H1 (cell line): ENCODE measurements around the gene FRY. TPM values are rescaled to one million over a fixed set of nuclear protein-coding genes. Genes with fewer than 3 reads are reported as not detected.

Experiments used
- CTCF ChIA-PET: fragments of 300-600 bp; sonication (Branson Sonifier 250); formaldehyde crosslinking; loops from one replicate; lab custom pipeline; 2021; ENCODE audit not compliant: partially characterized antibody; lab: Charles Lee
- POLR2A ChIA-PET: fragments of 300-600 bp; sonication (Branson Sonifier 250); formaldehyde crosslinking; loops from one replicate; lab custom pipeline; 2021; ENCODE audit warnings: inconsistent platforms; ENCODE audit not compliant: partially characterized antibody; lab: Charles Lee
- DNase-seq, 2 experiments: peaks; one replicate each; pipeline versions ENCODE4 v3.0.0 to v3.0.0-alpha.2; 2010 to 2022; ENCODE audit warnings: low spot score in 2 of 2, low read depth in 1 of 2, mixed read lengths in 1 of 2
- FAIRE-seq: peaks from 2 replicates; lab custom pipeline; 2011; peaks lifted over from hg19 to GRCh38; lab: Jason Lieb, UNC
- H2AFZ ChIP-seq: 2 replicates; pipeline ENCODE4 v1.8.1; 2012; ENCODE audit warnings: low read length, inconsistent platforms
- H2AK5ac ChIP-seq: 2 replicates; pipeline ENCODE4 v1.6.1; 2013; ENCODE audit warnings: low read depth, low read length
- H2BK120ac ChIP-seq: replicated peaks from 2 replicates; pipeline ENCODE3; 2013; ENCODE audit warnings: low read depth, low read length, inconsistent platforms
- H2BK12ac ChIP-seq: 2 replicates; pipeline ENCODE4 v1.6.1; 2013; ENCODE audit warnings: low read depth, low read length
- H2BK15ac ChIP-seq: 2 replicates; pipeline ENCODE4 v1.6.1; 2013; ENCODE audit warnings: low read length
- H2BK20ac ChIP-seq: 2 replicates; pipeline ENCODE4 v1.6.1; 2013; ENCODE audit warnings: low read length
- H2BK5ac ChIP-seq: 2 replicates; pipeline ENCODE4 v1.6.1; 2013; ENCODE audit warnings: low read depth, low read length
- H3K14ac ChIP-seq: 2 replicates; pipeline ENCODE4 v1.6.1; 2013; ENCODE audit warnings: inconsistent platforms; ENCODE audit not compliant: insufficient read length
- H3K18ac ChIP-seq: 2 replicates; pipeline ENCODE4 v1.6.1; 2013; ENCODE audit warnings: low read length; ENCODE audit errors: extremely low read depth
- H3K23ac ChIP-seq: 2 replicates; pipeline ENCODE4 v1.6.1; 2013; ENCODE audit warnings: inconsistent platforms; ENCODE audit not compliant: insufficient read length
- H3K23me2 ChIP-seq: 2 replicates; pipeline ENCODE4 v1.6.1; 2013; ENCODE audit warnings: low read depth, low read length
- H3K27ac ChIP-seq: 2 replicates; pipeline ENCODE4 v1.6.1; 2011; ENCODE audit warnings: low read depth, low read length, inconsistent platforms
- H3K27me3 ChIP-seq, 4 experiments: replicated peaks in 1 of 4; 1 replicate in 1 of 4; 2 replicates in 3 of 4; pipeline versions ENCODE4 v1.6.1 to v1.8.1; 2011 to 2013; ENCODE audit warnings: low read length in 3 of 4, mild to moderate bottlenecking in 3 of 4, inconsistent platforms in 2 of 4, mixed read lengths in 2 of 4, moderate library complexity in 1 of 4; ENCODE audit not compliant: control insufficient read depth in 3 of 4, insufficient read depth in 3 of 4; ENCODE audit errors: extremely low read depth in 1 of 4
- H3K36me3 ChIP-seq, 4 experiments: 2 replicates each; pipeline versions ENCODE4 v1.6.1 to v1.8.1; 2011 to 2013; ENCODE audit warnings: mild to moderate bottlenecking in 4 of 4, low read length in 3 of 4, moderate library complexity in 2 of 4, control low read depth in 1 of 4, inconsistent platforms in 1 of 4; ENCODE audit not compliant: insufficient read depth in 4 of 4, control insufficient read depth in 2 of 4
- H3K4ac ChIP-seq: replicated peaks from 2 replicates; pipeline ENCODE3; 2013; ENCODE audit warnings: low read length, low read depth, mixed read lengths, inconsistent platforms; ENCODE audit not compliant: insufficient read length
- H3K4me1 ChIP-seq, 4 experiments: replicated peaks in 1 of 4; 1 replicate in 1 of 4; 2 replicates in 3 of 4; pipeline versions ENCODE4 v1.6.1 to v1.8.1; 2011 to 2013; ENCODE audit warnings: low read length in 3 of 4, inconsistent platforms in 2 of 4, mixed read lengths in 1 of 4; ENCODE audit not compliant: insufficient read depth in 4 of 4, control insufficient read depth in 3 of 4
- H3K4me2 ChIP-seq, 2 experiments: 2 replicates each; pipeline versions ENCODE4 v1.6.1 to v1.8.1; 2011 to 2013; ENCODE audit warnings: low read depth in 2 of 2, low read length in 2 of 2, control low read depth in 1 of 2, inconsistent platforms in 1 of 2, mild to moderate bottlenecking in 1 of 2; ENCODE audit not compliant: insufficient read depth in 1 of 2
- H3K4me3 ChIP-seq, 4 experiments: fragments of 200-600, 300-600 bp in 1 of 4; sonication (generic), shearing (Covaris generic), sonication (Bioruptor Twin) in 1 of 4; 2 replicates each; pipeline versions ENCODE4 v1.5.1 to v1.8.1; 2011 to 2016; ENCODE audit warnings: low read length in 4 of 4, low read depth in 3 of 4, control low read depth in 2 of 4, inconsistent platforms in 2 of 4, mild to moderate bottlenecking in 2 of 4, mixed read lengths in 1 of 4, moderate library complexity in 1 of 4; ENCODE audit not compliant: insufficient read depth in 2 of 4; ENCODE audit errors: extremely low read depth in 1 of 4
- H3K56ac ChIP-seq: replicated peaks from 2 replicates; pipeline ENCODE3; 2013; ENCODE audit warnings: low read depth, mild to moderate bottlenecking, mixed read lengths, low read length, inconsistent platforms; ENCODE audit not compliant: insufficient read length
- H3K79me1 ChIP-seq: 2 replicates; pipeline ENCODE4 v1.6.1; 2013; ENCODE audit warnings: low read depth, low read length, control low read depth
- H3K79me2 ChIP-seq, 2 experiments: 2 replicates each; pipeline versions ENCODE4 v1.6.1 to v1.8.1; 2012 to 2013; ENCODE audit warnings: low read length in 2 of 2, mild to moderate bottlenecking in 2 of 2, inconsistent platforms in 1 of 2; ENCODE audit not compliant: insufficient read depth in 2 of 2, control insufficient read depth in 1 of 2
- H3K9ac ChIP-seq, 4 experiments: replicated peaks in 1 of 4; 1 replicate in 1 of 4; 2 replicates in 3 of 4; pipeline versions ENCODE4 v1.6.1 to v1.8.1; 2011 to 2013; ENCODE audit warnings: low read depth in 3 of 4, low read length in 3 of 4, control low read depth in 2 of 4, mild to moderate bottlenecking in 2 of 4, moderate library complexity in 2 of 4, inconsistent platforms in 1 of 4; ENCODE audit errors: extremely low read depth in 1 of 4
- H3K9me3 ChIP-seq, 2 experiments: 2 replicates each; pipeline versions ENCODE4 v1.6.1 to v1.8.1; 2012 to 2013; ENCODE audit warnings: mild to moderate bottlenecking in 2 of 2, moderate library complexity in 2 of 2, control low read depth in 1 of 2, inconsistent platforms in 1 of 2, low read depth in 1 of 2, low read length in 1 of 2, mixed read lengths in 1 of 2; ENCODE audit not compliant: insufficient read depth in 2 of 2
- H4K20me1 ChIP-seq, 2 experiments: replicated peaks in 1 of 2; 2 replicates each; pipeline versions ENCODE3 to v1.8.1; 2011 to 2013; ENCODE audit warnings: inconsistent platforms in 2 of 2, low read length in 2 of 2, mild to moderate bottlenecking in 1 of 2; ENCODE audit not compliant: insufficient read depth in 2 of 2, control insufficient read depth in 1 of 2
- H4K5ac ChIP-seq: 2 replicates; pipeline ENCODE4 v1.6.1; 2013; ENCODE audit warnings: low read length, low read depth, mixed read lengths, inconsistent platforms; ENCODE audit not compliant: insufficient read length
- H4K8ac ChIP-seq: 2 replicates; pipeline ENCODE4 v1.8.0; 2013; ENCODE audit warnings: mild to moderate bottlenecking, moderate library complexity, low read length, inconsistent platforms; ENCODE audit not compliant: insufficient read depth; ENCODE audit errors: extremely low read depth
- H4K91ac ChIP-seq: replicated peaks from 2 replicates; pipeline ENCODE3; 2013; ENCODE audit warnings: low read length, mixed read lengths, inconsistent platforms; ENCODE audit not compliant: insufficient read length
- TAF7 ChIP-seq: optimal IDR thresholded peaks from 2 replicates; pipeline ENCODE3; 2011; ENCODE audit warnings: low read depth, mild to moderate bottlenecking, inconsistent platforms, low read length, moderate library complexity, borderline replicate concordance
- WGBS, 2 experiments: shearing (Covaris generic) in 1 of 2; methylation state at CpG; one replicate each; pipeline versions ENCODE4 v1.1.6 to v1.1.7; 2013 to 2015; ENCODE audit warnings: low lambda C conversion rate in 2 of 2, mixed read lengths in 2 of 2, inconsistent platforms in 1 of 2, low coverage in 1 of 2, missing lambda C conversion rate in 1 of 2; ENCODE audit not compliant: insufficient replicate concordance in 2 of 2, insufficient coverage in 1 of 2, insufficient read length in 1 of 2; ENCODE audit errors: extremely low coverage in 1 of 2, missing lambda C conversion rate in 1 of 2; 5-methylcytosine and 5-hydroxymethylcytosine counted together
- polyA plus RNA-seq, 7 experiments: library from polyadenylated mRNA; depleted of rRNA in 3 of 7; stranded (reverse) in 5 of 7; unstranded in 2 of 7; fragments of >200 nt in 5 of 7; fragments of 200-250 nt in 2 of 7; gene quantifications; 1 replicate in 5 of 7; 2 replicates in 1 of 7; 4 replicates in 1 of 7; pipeline versions ENCODE4 v1.2.1 to v1.2.3, GENCODE V29; 2011 to 2013; ENCODE audit warnings: missing spikeins in 2 of 7, mixed read lengths in 2 of 7
- total RNA-seq: library from RNA; stranded (reverse); fragmentation: NEBNext Ultra II Directional; extraction: Animal tissue kit (Norgen Biotek cat#: 25700); gene quantifications from 2 replicates; pipeline ENCODE4 v1.2.1, GENCODE V29; 2021

FRY gene
- total and polyA plus RNA-seq, 2 of the 8 experiments (the other 6 are each of a cell fraction or from before 2014, with no cell fraction given): 4.3 to 9.2 TPM

- Histone ChIP-seq H4K91ac (no peak overlapping the region), H4K5ac (no peak overlapping the region), H2BK20ac (no peak overlapping the region), H3K27me3 (no peaks in the 10 kb centered on the region), H3K4me3 (no peak overlapping the region), H2BK15ac (no peak overlapping the region), H3K14ac (no peak overlapping the region), H2BK12ac (no peak overlapping the region), H3K4ac (no peak overlapping the region), H3K4me2 (no peak overlapping the region), H3K9me3 (no peaks in the 10 kb centered on the region), H3K36me3 (peaks cover 0 to 5% (median 1%) of the 10 kb centered on the region in 4 experiments; a peak in 3 of 8 replicates), H3K23me2 (no peaks in the 10 kb centered on the region), H4K20me1 (no peaks in the 10 kb centered on the region), H3K79me2 (no peaks in the 10 kb centered on the region), H3K56ac (no peak overlapping the region), H3K27ac (no peak overlapping the region), H3K4me1 (no peaks in the 10 kb centered on the region), H2AK5ac (no peak overlapping the region), H3K18ac (no peak overlapping the region), H2BK5ac (no peak overlapping the region), H3K9ac (no peak overlapping the region), H3K79me1 (no peaks in the 10 kb centered on the region), H2BK120ac (no peak overlapping the region), H4K8ac (no peak overlapping the region)
- FAIRE-seq (no peak), DNase-seq (no peak)
- ChIA-PET POLR2A (no interaction called here), CTCF (interaction anchor here (0.8 to 1.1 kb wide), 2 partner anchors 10 to 13 kb away, joined by 3 read pairs; no protein-coding TSS in a partner anchor)
- no peak for TF ChIP-seq TAF7
- TF ChIP-seq, all 59 proteins: peak for 0
- no peak overlapping the region for H3K23ac ChIP-seq
- WGBS, 2 experiments: 92% methylated on average over 3 of the region's 3 CpGs; no CpG with 5 or more reads in 1 of the 2 experiments
- H2AFZ ChIP-seq: no peak overlapping the region
Measured at GRCh38 chr13:32212421-32212820, 180.8 kb downstream of the FRY start.
